Measurements from ENCODE around the gene PLEKHA6.

- TF ChIP-seq POLR2A (IDR thresholded peaks at IDR 0.05): no peak
- TF ChIP-seq, protein P1, sequence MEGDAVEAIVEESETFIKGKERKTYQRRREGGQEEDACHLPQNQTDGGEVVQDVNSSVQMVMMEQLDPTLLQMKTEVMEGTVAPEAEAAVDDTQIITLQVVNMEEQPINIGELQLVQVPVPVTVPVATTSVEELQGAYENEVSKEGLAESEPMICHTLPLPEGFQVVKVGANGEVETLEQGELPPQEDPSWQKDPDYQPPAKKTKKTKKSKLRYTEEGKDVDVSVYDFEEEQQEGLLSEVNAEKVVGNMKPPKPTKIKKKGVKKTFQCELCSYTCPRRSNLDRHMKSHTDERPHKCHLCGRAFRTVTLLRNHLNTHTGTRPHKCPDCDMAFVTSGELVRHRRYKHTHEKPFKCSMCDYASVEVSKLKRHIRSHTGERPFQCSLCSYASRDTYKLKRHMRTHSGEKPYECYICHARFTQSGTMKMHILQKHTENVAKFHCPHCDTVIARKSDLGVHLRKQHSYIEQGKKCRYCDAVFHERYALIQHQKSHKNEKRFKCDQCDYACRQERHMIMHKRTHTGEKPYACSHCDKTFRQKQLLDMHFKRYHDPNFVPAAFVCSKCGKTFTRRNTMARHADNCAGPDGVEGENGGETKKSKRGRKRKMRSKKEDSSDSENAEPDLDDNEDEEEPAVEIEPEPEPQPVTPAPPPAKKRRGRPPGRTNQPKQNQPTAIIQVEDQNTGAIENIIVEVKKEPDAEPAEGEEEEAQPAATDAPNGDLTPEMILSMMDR (IDR thresholded peaks at IDR 0.05): no peak
Observed at GRCh38 chr1:204204944-204205343, 154.8 kb downstream of the PLEKHA6 start.

All from testis (tissue), 2 donors.